HTERT RPE-1 (cell line): ENCODE results near the gene EXOC5.
"Not testable (repeated sequence)": the region's sequence is repeated elsewhere in the genome, so short reads cannot be mapped to it uniquely, and the experiment has no call there.

ENCODE experiments used
- in situ Hi-C: fragments of 300-500 bp; cut with MboI; formaldehyde crosslinking; loops from 4 replicates; pipeline ENCODE4 v1.14.3; 2020; ENCODE audit warnings: low sequenced_read_pairs

Gene EXOC5

GRCh38 chr14:57259672-57260071 is 9.0 kb downstream of the EXOC5 start:
- in situ Hi-C loops: no loop called here

GRCh38 chr14:57258221-57258620 is 10.5 kb downstream of the EXOC5 start:
- in situ Hi-C loops: not testable (repeated sequence)

- in situ Hi-C loops: no loop called here
Measured at GRCh38 chr14:57254884-57255283, 13.8 kb downstream of the EXOC5 start.

GRCh38 chr14:57246933-57247657 is 21.6 kb downstream of the EXOC5 start:
- in situ Hi-C loops: no loop called here

GRCh38 chr14:57245941-57246340 is 22.8 kb downstream of the EXOC5 start:
- in situ Hi-C loops: no loop called here

- in situ Hi-C loops: no loop called here
Measured at GRCh38 chr14:57244106-57244505, 24.6 kb downstream of the EXOC5 start.

GRCh38 chr14:57243320-57243719 is 25.4 kb downstream of the EXOC5 start:
- in situ Hi-C loops: no loop called here

GRCh38 chr14:57240115-57240514 is 28.6 kb downstream of the EXOC5 start:
- in situ Hi-C loops: not testable (repeated sequence)

GRCh38 chr14:57232006-57232405 is 36.7 kb downstream of the EXOC5 start:
- in situ Hi-C loops: no loop called here

- in situ Hi-C loops: not testable (repeated sequence)
Measured at GRCh38 chr14:57228320-57228719, 40.4 kb downstream of the EXOC5 start.

- in situ Hi-C loops: no loop called here
Measured at GRCh38 chr14:57227083-57227482, 41.6 kb downstream of the EXOC5 start.

GRCh38 chr14:57221931-57222330 is 46.8 kb downstream of the EXOC5 start:
- in situ Hi-C loops: no loop called here

GRCh38 chr14:57212919-57213318 is 55.8 kb downstream of the EXOC5 start:
- in situ Hi-C loops: no loop called here

GRCh38 chr14:57209561-57209960 is 59.1 kb downstream of the EXOC5 start:
- in situ Hi-C loops: no loop called here

- in situ Hi-C loops: no loop called here
Measured at GRCh38 chr14:57205938-57206337, 62.8 kb downstream of the EXOC5 start.

- in situ Hi-C loops: not testable (repeated sequence)
Measured at GRCh38 chr14:57202672-57203071, 66.0 kb downstream of the EXOC5 start.

- in situ Hi-C loops: no loop called here
Measured at GRCh38 chr14:57199921-57200320, 68.8 kb downstream of the EXOC5 start.

GRCh38 chr14:57189070-57189469 is 79.6 kb downstream of the EXOC5 start:
- in situ Hi-C loops: no loop called here

- in situ Hi-C loops: no loop called here
Measured at GRCh38 chr14:57182760-57183503, 85.8 kb downstream of the EXOC5 start.

- in situ Hi-C loops: no loop called here
Measured at GRCh38 chr14:57179273-57179672, 89.4 kb downstream of the EXOC5 start.

- in situ Hi-C loops: no loop called here
Measured at GRCh38 chr14:57174466-57174865, 94.2 kb downstream of the EXOC5 start.

- in situ Hi-C loops: no loop called here
Measured at GRCh38 chr14:57171903-57172302, 96.8 kb downstream of the EXOC5 start.
